HS-27A (cell line): Measurements from ENCODE around the gene AMPH.
A peak's percentile ranks its signal among the peaks of the same experiment; 100 is the strongest.
"Not testable (repeated sequence)": the region's sequence is repeated elsewhere in the genome, so short reads cannot be mapped to it uniquely, and the experiment has no call there.

Experiments used
- DNase-seq: peaks from one replicate; pipeline ENCODE4 v3.0.0-alpha.2; 2012; ENCODE audit warnings: low read depth, missing footprints

The AMPH gene

DNA sequence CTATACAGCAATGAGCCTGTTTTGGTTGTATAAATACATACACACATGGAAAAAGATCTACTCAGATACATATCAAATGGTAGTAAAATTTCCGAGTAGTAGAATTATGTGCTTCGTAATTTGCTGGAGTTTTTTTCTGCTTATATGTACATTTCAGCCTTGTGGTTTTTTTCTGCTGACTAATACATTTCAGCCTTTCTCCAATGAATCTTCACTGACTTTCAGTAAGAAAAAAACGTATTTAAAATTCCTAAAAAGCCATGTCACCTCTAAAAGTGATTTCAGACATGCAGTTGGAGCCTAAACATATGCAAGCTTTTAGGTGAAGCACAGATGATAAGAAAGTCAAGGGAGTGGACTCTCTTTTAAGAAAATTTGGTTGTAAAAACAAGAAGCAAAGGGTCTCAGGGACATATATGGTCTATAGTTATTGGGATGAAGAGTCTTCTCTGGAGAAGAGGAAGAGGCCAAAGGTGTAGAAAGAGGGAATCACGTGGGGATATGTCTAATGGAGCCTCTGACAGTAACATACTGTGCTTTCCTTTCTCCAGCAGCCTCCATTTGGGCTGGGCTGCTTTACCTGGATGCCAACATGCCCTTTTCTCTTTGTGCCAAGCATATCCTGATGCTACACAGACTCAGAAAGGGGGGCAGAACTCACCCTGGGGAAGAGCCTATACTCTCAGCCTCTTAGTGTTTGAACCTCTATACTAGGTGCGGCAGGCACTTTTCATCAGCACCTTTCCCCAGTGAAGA is 2.4 kb downstream of the AMPH start:
- peak; percentile 38 for DNase-seq

DNA sequence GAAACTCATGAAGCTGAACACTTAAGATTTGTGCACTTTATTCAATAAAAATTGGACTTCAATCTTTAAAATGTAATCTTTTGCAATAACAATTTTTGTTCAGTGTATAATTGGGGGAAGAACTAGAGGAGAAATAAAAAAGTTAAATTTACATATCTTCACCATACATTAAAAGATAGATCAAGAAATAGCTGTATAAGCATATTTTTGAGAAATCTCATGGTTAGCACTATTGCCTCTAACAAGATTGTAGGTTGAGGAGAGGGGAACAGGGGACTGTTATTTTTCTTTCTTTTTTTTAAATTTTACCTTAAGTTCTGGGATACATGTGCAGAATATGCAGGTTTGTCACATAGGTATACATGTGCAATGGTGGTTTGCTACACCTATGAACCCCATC is 5.3 kb downstream of the AMPH start:
- DNase-seq: no peak

DNA sequence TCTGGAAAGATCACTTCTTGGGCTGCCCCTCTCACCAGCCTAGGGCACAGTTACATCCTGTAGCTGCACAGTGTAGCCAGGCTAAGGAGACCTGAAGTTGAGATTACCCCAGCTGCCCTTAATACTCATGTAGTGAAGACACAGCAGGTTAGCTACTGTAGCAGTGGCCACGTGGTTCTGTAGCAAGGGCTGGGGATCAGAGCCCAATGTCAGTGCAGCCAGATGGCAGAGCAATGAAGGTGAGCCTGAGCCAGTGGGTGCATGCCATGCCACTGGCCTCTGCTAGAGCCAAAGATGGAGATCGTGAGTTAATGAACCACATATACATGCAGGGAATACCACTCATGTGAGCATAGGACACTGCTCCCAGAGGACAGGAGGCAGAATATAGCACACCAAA is 15.5 kb downstream of the AMPH start:
- no peak for DNase-seq

DNA sequence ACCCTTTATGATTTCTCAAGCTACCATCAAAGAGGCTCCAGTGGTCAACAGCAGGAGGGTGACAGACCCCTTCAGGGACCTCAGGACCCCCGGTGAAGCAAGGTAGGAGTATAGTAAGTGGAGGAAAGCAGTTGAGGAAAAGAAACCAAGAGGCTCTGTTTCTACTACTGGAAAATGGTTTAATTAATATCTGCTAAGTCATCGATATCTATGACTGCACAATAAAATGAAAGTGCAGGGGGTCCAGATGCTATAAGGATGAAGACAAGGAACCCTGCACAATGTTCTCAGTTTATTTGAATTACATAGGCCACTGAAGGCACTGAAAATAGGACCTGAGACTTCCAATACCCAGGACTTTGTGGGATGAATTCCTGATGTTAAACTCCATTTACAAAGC is 23.7 kb downstream of the AMPH start:
- no peak for DNase-seq

DNA sequence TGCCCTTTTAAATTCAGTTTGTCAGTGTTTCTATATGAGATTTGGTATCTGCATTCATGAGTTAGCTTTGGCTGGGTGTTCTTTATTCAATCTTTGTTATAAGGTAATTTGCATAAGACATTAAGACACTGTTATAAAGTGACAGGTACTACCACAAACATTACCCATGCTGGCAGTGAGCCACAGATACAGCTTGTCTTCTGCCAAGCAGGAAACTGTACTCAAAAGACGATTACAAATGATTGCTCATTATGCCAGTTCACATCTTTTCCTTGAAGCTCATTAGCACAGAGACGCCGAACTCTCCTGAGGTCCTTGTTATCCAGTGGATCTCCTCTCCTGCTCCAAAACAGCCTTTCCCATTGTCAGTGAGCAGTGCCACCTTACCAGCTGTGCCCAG is 30.4 kb downstream of the AMPH start:
- DNase-seq: no peak

DNA sequence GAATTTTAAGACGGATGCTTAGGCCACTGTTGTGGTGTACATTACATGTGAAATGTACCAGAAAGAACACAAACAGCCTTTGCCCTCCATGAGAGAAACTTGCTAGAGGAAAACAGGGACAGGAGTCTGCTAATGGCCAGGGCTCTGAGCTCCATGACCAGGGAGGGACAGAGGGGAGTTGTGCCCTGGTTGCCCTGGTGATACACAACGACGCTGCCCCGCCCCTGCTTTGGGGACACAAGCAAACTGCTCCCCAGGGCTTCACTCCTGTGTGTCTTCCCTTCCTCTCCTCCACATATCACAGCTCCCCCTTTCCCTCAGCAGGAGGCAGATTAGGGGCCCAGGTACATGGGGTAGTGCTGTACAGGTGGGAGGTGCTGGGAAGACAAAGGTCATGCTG is 36.2 kb downstream of the AMPH start:
- DNase-seq: no peak

DNA sequence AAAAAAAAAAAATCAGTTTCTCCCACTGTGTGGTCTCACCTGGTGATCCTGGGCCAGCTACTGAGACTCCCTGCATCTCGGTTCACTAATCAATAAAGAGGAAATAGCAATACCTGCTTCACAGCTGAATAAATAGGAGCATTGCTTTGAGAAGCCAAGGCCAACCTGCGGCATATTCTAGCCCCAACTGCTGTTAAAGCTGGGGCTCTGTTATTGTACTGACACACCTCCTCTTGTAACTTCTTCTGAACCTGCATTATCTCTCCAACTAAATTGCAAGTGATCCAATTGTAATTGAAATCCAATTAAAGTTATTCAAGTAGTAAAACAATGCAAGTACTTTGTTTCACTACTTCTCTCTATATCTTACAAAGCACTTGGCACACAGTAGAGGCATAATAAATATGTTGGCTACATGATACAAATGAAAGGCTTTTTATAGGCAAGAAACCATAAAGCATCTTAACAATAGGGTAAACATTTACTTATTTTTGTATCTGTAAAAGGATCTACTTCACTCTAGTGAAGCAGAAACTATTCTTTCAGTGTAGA is 38.4 kb downstream of the AMPH start:
- DNase-seq: no peak

DNA sequence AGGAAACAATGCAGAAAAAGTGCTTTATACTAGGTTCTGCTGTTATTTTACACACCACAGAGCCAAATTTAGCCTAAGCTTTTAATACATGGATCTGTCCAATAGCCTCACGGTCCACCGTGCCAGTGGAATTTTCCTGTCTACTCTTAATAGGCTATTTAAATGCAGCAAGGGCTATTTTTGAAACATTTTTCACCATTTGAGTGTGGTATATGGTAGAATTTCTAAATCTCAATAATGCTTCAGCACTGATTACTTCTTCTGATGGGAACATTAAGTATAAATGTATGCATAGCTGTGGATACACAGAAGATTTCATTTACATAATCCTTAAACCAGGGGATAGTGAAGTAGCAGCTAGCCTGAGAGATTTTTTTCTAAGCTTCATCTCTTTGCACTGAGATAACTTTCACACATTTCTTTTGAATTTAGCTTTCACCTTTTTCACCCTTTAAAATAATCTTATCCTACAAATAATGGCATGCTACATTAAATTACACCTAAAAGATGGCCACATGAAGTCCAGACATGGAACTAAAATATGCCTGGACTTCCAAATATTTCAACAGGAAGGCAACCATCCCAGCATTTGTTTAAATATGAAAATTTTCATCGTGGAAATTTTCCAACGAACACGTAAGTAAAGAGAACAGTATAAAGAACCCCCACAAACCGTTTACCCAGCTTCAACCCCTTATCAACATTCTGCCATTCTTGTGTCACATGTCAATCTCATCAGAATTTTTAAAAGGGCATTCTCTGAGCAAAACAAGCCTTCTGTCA is 45.4 kb downstream of the AMPH start:
- DNase-seq: peak; percentile 23

DNA sequence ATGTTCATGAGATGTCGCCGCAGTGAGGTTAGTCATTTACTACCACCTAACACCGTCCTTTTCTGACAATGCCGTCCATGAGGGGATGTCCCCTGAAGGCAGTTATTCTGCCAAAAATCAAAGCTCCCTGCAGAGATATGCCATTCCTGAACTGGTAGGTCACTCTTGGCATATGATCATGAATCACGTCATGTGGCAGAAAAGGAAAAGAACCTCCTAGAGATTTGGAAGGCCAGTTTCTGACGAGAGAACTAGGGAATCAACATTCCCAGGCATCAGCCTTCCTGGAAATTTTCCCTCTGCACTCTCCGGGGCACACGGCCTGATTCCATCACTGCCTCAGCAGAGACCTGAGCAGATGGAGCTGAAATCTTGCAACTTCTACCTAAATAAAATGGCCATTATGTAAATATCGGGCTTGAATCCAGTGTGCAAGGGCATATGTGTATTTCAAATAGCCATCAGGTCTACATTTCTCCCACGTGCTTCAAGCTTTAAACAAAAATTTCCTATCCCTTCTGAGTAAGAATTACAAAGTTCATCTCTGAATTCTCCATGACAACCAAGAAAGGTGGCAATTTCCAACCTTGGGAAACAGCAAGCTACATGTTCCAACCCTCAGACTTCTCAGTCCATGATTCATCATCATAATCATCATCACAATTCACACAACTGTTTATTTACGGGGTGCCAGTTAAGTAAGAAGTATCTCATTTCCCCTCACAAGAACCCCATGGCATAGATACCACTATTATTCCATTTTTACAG is 46.5 kb downstream of the AMPH start:
- DNase-seq: peak; percentile 74

DNA sequence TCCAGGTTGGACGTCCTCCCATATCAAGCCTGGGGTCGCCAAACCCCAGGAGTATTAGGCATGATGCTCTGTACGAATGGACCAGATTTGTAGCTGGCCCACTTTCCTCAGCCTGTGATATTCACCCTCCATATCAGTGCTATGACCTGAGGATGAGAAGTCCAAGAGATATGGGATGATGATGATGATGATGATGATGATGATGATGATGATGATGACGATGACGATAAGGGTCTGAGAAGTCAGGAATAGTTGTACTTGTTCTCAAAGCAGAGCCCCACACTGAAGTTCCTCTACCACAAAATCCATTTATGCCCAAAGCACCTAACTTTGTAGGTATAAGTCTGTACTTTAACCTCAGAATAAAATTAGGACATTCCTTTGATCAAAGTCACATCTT is 50.7 kb downstream of the AMPH start:
- no peak for DNase-seq

DNA sequence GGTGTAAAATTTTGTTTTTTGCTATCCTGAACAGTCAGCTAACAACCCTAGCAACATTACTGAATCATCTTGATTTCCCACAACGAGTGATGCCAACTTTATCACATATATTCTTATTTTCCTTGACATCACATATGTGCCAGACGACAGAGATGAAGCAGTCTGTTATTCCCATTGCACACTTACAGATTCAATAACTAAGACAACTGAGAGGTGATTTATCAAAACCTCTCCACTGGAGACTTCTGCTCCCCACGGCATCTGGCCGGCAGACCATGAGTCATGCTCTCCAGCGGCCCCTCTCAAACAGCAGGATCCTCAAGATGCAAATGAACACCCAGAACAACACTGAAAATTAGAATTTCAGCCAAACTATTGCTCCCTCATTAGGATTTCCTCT is 57.1 kb downstream of the AMPH start:
- DNase-seq: no peak

DNA sequence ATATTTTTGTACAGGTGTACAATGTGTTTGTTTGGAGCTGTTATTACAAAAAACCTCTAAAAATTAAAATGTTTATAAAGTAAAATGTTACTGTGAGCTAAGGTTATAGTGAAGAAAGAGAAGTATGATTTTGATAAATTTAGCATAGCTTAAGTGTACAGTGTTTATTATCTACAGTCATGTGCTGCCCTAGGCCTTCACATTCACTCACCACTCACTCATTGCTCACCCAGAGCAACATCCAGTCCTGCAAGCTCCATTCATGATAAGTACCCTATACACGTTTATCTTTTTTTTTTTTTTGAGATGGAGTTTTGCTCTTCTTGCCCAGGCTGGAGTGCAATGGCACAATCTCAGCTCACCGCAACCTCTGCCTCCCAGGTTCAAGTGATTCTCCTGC is 59.6 kb downstream of the AMPH start:
- DNase-seq: not testable (repeated sequence)

DNA sequence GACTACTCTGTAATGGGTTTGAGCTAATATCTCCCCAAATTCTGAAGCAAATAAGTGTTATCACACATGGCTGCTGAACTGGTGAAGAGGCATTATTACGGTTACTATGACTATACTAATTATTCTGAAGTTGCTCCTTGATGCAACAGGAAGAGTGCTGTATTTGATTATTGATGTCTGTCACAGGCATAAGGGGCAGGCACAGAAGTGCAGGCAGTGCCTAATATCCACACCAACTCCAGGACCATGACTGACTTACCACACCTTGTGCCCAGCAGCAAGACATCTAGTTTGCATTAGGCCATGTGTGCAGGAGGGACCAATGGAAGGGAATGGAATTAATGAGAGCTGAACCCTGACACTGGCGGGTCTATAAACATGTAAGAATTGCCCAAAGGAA is 62.7 kb downstream of the AMPH start:
- DNase-seq: no peak

DNA sequence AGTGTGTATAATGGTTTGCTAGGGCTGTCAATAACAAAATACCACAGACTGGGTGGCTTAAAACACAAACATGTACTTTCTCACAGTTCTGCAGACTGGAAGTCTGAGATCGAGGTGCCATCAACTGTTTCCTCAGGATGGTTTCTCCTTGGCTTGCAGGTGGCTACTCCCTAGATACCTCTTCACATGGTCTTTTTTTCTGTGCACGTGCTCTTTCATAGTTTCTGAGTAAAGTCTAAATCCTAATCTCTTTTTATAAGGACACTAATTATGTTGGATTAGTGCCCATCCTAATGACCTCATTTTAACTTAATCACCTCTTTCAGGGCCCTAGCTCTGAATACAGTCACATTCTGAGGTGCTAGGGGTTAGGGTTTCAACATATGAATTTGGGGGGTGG is 65.9 kb downstream of the AMPH start:
- DNase-seq: no peak

DNA sequence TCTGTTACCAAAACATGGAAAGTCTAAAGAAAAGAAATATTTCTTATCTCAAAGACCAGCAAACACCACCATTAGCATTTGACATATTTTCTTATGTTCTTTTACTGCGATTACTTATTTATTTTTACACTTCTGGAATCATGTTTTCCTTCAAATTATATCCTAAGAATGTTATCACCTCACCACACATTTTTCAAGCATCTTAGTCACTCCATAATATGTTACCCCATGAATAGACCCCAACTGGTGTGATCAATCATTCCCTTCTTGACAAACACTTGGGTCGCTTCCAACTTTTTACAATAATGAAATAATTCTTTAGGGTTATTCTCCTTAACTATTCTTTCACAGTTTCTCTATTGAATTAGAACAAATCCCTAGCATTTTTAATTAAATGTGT is 67.4 kb downstream of the AMPH start:
- no peak for DNase-seq

DNA sequence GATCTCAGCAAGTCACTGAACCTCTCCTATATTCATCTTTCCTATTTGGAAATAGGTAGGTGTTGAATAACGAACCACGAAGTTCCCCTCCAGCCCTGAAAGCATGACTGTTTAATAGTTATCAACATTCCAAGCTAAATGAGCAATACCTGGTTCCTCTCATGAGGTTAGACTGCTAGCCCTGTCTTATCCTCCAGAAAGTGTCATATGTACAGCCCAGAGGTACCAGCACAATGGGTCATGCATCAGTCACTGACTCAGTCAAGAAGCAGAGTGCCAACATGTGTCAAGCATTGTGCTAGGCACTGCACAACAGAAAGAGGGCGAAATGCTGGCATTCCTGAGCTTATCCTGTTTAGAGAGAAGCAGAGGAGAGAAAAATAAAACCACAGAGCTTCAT is 70.0 kb downstream of the AMPH start:
- peak; percentile 34 for DNase-seq

DNA sequence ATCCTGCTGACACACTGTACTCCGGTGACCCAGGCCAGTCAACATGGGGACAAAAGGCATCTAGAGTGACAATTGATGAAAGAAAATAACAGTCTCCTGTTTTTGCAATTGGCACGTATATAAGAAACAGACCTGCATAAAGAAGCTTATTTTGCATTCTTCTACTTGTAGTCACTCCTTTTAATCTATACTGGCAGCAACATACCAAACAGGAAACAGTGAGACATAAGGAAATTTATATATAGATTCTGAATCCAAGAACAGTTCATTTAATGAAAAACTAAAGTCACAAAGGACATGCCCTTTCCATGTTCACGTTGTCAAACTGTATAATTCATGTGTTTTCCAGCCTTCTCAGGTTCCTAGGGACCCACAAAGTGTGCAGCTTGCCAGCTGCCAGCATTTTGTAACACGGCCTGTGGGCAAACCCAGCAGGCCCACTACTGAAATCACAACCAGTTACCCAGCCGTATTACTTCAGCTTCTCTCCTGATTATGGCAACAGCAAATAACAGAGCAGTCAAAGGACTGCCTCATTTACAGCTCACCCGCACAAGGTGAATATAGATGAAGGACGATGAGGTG is 72.3 kb downstream of the AMPH start:
- no peak for DNase-seq

DNA sequence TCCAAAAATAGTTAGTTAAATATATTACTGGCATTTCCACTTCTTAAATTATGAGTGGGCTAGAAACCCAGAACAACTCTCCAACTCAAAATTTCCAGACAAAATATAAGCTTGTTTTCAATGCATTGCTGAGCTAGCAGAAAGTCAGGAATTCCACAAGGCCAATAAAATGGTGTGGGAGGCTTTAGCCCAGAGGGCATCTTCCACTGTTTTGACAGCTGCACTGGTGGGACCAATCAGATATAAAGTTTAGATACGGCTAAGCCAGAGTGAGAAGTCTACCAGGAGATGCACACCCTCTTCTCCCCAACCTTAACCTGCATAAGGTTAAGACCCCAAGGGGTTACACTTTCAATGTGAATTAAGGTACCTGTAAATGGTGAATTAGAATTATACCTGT is 76.6 kb downstream of the AMPH start:
- DNase-seq: no peak

DNA sequence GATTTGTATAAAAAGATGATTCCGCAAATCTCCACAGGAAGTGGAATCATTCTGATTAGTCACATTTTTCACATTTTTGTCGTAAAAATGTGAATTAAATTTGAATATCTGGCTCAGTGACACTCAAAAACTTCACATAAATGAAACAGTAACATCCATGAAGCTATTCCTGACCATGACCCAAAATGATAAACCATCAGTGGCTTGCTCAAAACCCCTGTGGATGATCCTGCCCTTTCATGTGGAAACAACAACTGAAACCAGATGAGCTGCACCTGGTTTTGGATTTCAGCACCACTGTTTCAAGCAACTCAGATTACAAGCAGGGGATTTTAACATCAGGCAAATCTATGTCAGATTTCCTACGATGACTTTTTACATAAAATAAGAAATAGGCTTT is 80.3 kb downstream of the AMPH start:
- no peak for DNase-seq

DNA sequence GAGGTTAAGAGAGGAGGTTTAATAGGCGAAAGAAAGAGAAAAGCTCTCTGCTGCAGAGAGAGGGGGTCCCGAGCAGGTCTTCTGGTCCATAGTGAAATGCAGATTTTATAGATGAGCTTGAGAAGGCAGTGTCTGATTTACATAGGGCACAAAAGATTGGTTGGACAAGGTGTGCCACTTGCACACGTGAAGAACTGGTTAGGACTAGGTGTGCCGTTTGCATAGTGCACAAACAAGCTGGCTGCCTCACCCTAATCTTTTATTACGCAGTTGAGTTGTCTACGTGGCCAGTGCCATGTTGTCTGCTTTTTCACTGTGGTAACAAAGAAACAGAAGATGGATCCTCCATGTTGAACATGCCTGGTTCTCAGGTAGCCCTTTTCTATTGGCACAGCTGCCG is 82.6 kb downstream of the AMPH start:
- no peak for DNase-seq

DNA sequence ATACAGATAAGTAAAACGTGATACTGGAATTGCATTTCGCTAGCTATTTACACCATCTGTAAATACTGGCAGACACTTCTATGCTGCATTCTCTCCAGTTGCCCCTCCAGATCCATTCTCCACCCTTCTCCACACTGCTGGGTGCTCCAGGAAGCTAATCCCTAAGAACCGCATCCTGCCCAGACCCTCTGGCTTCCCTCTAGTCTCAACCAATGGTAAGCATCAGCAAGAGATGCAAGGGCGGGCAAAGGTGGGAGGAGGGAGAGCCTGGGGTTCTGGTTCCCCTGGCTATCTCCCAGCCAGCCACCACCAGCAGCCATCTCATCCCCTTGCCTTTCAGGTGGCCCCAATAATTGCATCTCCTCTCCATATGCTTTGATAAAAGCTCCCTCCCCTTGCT is 84.4 kb downstream of the AMPH start:
- no peak for DNase-seq

DNA sequence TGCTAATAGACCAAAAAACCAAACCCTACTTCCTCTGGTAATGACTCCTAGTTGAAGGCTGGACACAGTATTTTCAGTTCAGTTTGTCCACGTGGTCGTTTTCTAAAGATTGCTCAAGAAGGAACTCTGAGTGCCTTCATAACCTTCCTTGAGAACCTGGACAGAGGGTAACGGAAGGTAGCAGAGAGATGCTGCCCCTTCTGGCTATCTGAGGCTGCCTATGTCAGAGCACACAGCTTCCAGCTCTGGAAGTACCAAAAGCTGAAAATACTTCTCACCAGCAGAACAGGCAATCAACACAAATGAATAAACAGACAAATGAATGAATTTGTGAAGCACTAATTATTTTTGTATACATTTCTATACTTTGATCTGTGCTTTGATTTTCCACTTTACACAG is 85.2 kb downstream of the AMPH start:
- no peak for DNase-seq
